ENCODE results near the gene SUMF1. TPM values are rescaled to one million over a fixed set of nuclear protein-coding genes. Genes with fewer than 3 reads are reported as not detected.

Gene SUMF1
- total and polyA plus RNA-seq, 2 of the 13 experiments (the other 11 are each of a cell fraction or from before 2014, with no cell fraction given), result 18.5 to 28.9 TPM

DNA sequence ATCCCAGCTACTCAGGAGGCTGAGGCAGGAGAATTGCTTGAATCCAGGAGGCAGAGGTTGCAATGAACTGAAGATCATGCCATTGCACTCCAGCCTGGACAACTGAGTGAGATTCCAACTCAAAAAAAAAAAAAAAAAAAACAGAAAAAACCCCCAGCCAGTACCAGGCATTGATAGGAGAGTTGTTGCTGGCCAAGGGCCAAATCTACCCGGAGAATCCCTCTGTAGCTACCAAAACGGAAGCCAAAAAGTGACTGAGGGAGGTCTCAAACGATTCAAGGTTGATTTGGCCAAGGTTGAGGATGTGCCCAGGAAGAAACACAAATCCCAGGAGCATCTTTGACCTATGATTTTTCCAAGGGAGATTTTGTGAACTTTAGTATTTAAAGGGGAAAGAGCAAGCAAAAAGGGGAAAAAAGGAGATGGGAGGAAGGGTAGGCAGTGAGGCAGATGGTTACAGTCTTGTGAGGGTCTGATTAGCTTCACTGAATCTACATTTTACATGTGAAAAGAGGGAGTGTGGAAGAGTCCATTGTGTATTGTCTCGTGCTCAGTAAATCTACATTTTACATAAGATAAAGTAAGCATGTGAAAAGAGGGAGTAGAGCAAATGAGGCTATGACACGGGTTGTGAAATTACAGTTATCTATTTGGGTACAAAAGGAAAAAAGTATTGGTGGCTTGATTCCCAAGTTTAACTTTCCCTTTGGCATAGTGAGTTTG is 131.1 kb downstream of the SUMF1 start:
- H3K9ac ChIP-seq (ENCODE audit: insufficient read depth, low read depth, low read length), result no peak overlapping the region
- no peak overlapping the region for H3K27ac ChIP-seq (ENCODE audit: extremely low read length, insufficient read depth, low read length)
- ATAC-seq, result no peak
- H3K36me3 ChIP-seq (replicated peaks in 1 of 2; ENCODE audit: control insufficient read depth in 1 of 2, insufficient read depth in 2 of 2, low read length in 2 of 2), result peaks cover 0 to 2% of the 10 kb centered on the region in 2 experiments; a peak in 1 of 5 replicates
- no TSS peak for BruUV-seq (replicated peaks)
- H3K79me2 ChIP-seq (ENCODE audit: insufficient read depth, low read length), result no peaks in the 10 kb centered on the region
- in situ Hi-C loops (cut with HindIII; ENCODE audit: extremely low pct_ligation_motif_present, low pct_unique_long_range_greater_than_20kb), result no loop called here
- no peak for DNase-seq (ENCODE audit: low spot score)
- H3K4me2 ChIP-seq (ENCODE audit: low read depth, low read length), result no peak overlapping the region
- CTCF ChIA-PET (ENCODE audit: low intra/inter-chr PET ratio, low total read pairs), result no interaction called here
- no peak for TF ChIP-seq ZBTB8A (CRISPR knock-in tag; IDR thresholded peaks at IDR 0.05; ENCODE audit: borderline replicate concordance, low read depth)
- no peak for TF ChIP-seq NBN (conservative IDR thresholded peaks at IDR 0.05)
- TF ChIP-seq RCOR2 (CRISPR knock-in tag; IDR thresholded peaks at IDR 0.05), result no peak
- TF ChIP-seq, protein P1, sequence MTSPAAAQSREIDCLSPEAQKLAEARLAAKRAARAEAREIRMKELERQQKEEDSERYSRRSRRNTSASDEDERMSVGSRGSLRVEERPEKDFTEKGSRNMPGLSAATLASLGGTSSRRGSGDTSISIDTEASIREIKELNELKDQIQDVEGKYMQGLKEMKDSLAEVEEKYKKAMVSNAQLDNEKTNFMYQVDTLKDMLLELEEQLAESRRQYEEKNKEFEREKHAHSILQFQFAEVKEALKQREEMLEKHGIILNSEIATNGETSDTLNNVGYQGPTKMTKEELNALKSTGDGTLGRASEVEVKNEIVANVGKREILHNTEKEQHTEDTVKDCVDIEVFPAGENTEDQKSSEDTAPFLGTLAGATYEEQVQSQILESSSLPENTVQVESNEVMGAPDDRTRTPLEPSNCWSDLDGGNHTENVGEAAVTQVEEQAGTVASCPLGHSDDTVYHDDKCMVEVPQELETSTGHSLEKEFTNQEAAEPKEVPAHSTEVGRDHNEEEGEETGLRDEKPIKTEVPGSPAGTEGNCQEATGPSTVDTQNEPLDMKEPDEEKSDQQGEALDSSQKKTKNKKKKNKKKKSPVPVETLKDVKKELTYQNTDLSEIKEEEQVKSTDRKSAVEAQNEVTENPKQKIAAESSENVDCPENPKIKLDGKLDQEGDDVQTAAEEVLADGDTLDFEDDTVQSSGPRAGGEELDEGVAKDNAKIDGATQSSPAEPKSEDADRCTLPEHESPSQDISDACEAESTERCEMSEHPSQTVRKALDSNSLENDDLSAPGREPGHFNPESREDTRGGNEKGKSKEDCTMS (CRISPR knock-in tag; conservative IDR thresholded peaks at IDR 0.05), result no peak
- no peak for TF ChIP-seq RBFOX2 (IDR thresholded peaks at IDR 0.05; ENCODE audit: low read depth, low read length)
- TF ChIP-seq, protein P2, sequence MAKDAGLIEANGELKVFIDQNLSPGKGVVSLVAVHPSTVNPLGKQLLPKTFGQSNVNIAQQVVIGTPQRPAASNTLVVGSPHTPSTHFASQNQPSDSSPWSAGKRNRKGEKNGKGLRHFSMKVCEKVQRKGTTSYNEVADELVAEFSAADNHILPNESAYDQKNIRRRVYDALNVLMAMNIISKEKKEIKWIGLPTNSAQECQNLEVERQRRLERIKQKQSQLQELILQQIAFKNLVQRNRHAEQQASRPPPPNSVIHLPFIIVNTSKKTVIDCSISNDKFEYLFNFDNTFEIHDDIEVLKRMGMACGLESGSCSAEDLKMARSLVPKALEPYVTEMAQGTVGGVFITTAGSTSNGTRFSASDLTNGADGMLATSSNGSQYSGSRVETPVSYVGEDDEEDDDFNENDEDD (CRISPR knock-in tag; IDR thresholded peaks at IDR 0.05; ENCODE audit: borderline replicate concordance), result no peak
- intact Hi-C loops (cut with micrococcal nuclease; ENCODE audit: unreplicated experiment), result no loop called here
- no peaks in the 10 kb centered on the region for H3K27me3 ChIP-seq (ENCODE audit: control insufficient read depth in 1 of 2, insufficient read depth in 2 of 2, low read length in 2 of 2)
- no peak overlapping the region for H2AFZ ChIP-seq (ENCODE audit: low read length)
- H3K4me1 ChIP-seq (ENCODE audit: insufficient read depth, low read length), result peaks cover 22% of the 10 kb centered on the region
- H3K9me3 ChIP-seq (ENCODE audit: low read length), result no peaks in the 10 kb centered on the region
- H4K20me1 ChIP-seq (ENCODE audit: insufficient read depth, low read length), result no peaks in the 10 kb centered on the region
- POLR2A ChIA-PET, result no interaction called here
- WGBS (ENCODE audit: low lambda C conversion rate), result 44% methylated on average over 5 of the region's 5 CpGs
- FAIRE-seq, result no peak
- no peak overlapping the region for H3K4me3 ChIP-seq (replicated peaks in 1 of 3; ENCODE audit: insufficient read depth in 1 of 3, low read depth in 2 of 3, low read length in 3 of 3)
